Measurements from ENCODE around the gene HOXA6. TPM values are rescaled to one million over a fixed set of nuclear protein-coding genes. Genes with fewer than 3 reads are reported as not detected.
A peak's percentile ranks its signal among the peaks of the same experiment; 100 is the strongest.

The HOXA6 gene
- total RNA-seq, 1 donor: not detected

DNA sequence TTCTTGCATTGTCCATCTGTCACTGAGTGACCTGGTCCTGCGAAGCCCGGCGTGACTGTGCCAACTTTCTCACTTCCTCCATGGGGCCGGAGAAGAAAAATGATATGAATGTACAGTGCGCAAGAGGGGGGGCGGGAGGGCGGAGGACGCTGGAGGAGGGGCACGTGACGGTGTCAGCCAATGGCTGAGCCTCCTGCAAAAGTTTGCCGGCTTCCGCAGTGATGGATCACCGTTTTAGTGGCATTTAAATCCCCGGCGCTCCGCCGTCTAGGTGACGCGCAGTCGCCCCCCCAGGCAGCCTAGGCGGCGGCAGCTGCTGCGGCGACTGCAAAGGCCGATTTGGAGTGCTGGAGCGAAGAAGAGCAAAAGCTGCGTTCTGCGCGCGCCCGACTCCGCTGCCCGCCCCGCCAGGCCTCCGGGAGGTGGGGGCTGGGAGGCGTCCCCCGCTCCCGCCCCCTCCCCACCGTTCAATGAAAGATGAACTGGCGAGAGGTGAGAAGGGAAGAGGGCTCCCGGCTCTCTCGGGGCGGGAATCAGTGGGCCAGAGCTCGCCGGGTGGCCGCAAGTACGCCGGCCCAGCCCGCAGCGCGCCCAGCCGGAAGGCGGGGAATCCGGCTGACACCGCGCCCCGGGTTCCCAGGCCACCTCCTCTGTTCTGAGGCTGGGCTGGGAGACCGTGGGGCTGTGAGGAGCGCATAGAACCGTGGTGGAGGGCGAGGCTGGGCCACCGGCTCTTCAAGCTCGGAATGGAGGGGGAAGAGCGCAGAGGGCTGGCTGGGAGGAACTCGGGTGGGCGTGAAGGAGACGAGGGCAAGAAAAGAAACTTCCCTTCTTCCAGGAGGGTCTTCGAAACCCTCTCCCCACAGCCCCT is 51.4 kb downstream of the HOXA6 start, which contains the start of gene HOXA1:
TSS of gene HOXA1 (minus strand) at position 104 of the 871 bp plus-strand sequence. CDS start at position 16, 88 bp downstream.
- Histone ChIP-seq H3K4me3 (ENCODE audit: low read length) (peak within 1 kb of the TSS; percentile 78), H3K4me1 (ENCODE audit: insufficient read depth, low read length) (peaks cover 39% of the 10 kb centered on the region), H3K9me3 (ENCODE audit: low read depth, low read length) (no peaks in the 10 kb centered on the region), H3K27me3 (ENCODE audit: insufficient read depth, low read length) (peaks cover 84% of the 10 kb centered on the region)

Other genes starting within 250 kb of the HOXA6 start
- 0.42 TPM for gene HOXA1, start 51.8 kb downstream of the HOXA6 start, total RNA-seq
- gene HOXA2, start 45.1 kb downstream of the HOXA6 start, total RNA-seq: 0.10 TPM
- not detected for gene HOXA4, start 17.0 kb downstream of the HOXA6 start, total RNA-seq
- 3.0 TPM for gene HOXA5, start 4.1 kb downstream of the HOXA6 start, total RNA-seq
- gene HOXA3, start 4.8 kb upstream of the HOXA6 start, total RNA-seq: under 0.01 TPM
- gene HOXA7, start 8.9 kb upstream of the HOXA6 start, total RNA-seq: 0.10 TPM
- 0.52 TPM for gene HOXA9, start 17.8 kb upstream of the HOXA6 start, total RNA-seq
- 0.63 TPM for gene HOXA10, start 26.5 kb upstream of the HOXA6 start, total RNA-seq
- gene HOXA11, start 37.5 kb upstream of the HOXA6 start, total RNA-seq: not detected
- gene HOXA13, start 52.3 kb upstream of the HOXA6 start, total RNA-seq: under 0.01 TPM
- not detected for gene EVX1, start 95.0 kb upstream of the HOXA6 start, total RNA-seq

All from mononuclear cell (primary cell).